Testis (tissue), 3 donors: ENCODE measurements around the gene DSC3. TPM values are rescaled to one million over a fixed set of nuclear protein-coding genes. Genes with fewer than 3 reads are reported as not detected.

Experiments
- DNase-seq: peaks from one replicate; pipeline ENCODE4 v3.0.0-alpha.2; 2019
- H3K27ac ChIP-seq, 2 donors: fragments of 200-600 bp; sonication (generic); one replicate each; pipeline ENCODE4 v1.5.1; 2019
- H3K27me3 ChIP-seq: fragments of 200-600 bp; sonication (generic); one replicate; pipeline ENCODE4 v1.5.1; 2019
- H3K36me3 ChIP-seq: fragments of 200-600 bp; sonication (generic); one replicate; pipeline ENCODE4 v1.5.1; 2017; ENCODE audit warnings: low read depth; ENCODE audit errors: missing control alignments
- H3K4me1 ChIP-seq: fragments of 200-600 bp; sonication (generic); one replicate; pipeline ENCODE4 v1.5.1; 2019
- H3K4me3 ChIP-seq, 2 donors: fragments of 200-600 bp; sonication (generic); one replicate each; pipeline ENCODE4 v1.5.1; 2017 to 2019
- H3K9me3 ChIP-seq: fragments of 200-600 bp; sonication (generic); one replicate; pipeline ENCODE4 v1.5.1; 2017
- CTCF ChIP-seq, 3 experiments: fragments of 450-650 bp in 2 of 3; fragments of 200-600 bp in 1 of 3; sonication (generic) in 1 of 3; IDR thresholded peaks; one replicate each; pipeline ENCODE4 v1.5.1; 2016 to 2019; ENCODE audit warnings: antibody characterized with exemption in 3 of 3, mild to moderate bottlenecking in 2 of 3, moderate library complexity in 1 of 3
- POLR2A ChIP-seq: fragments of 450-650 bp; IDR thresholded peaks from one replicate; pipeline ENCODE4 v1.6.1; 2017; ENCODE audit warnings: antibody characterized with exemption, mild to moderate bottlenecking, moderate library complexity
- WGBS, 2 donors: methylation state at CpG; one replicate each; pipeline ENCODE4 v1.1.5; 2018; 5-methylcytosine and 5-hydroxymethylcytosine counted together
- intact Hi-C: fragments of 100-400 bp; cut with DNase I; formaldehyde crosslinking; loops from one replicate; pipeline ENCODE4 v1.15.1; 2023; ENCODE audit warnings: low total_unique reads
- polyA plus RNA-seq: library from polyadenylated mRNA; stranded (reverse); fragments of 350-450 nt; fragmentation: Illumina TruSeq; extraction: RNeasy Lipid Tissue Mini Kit (QIAGEN cat#74804); gene quantifications from one replicate; pipeline ENCODE4 v1.2.3, GENCODE V29; 2014; ENCODE audit warnings: low read depth, low replicate concordance; ENCODE audit not compliant: insufficient read depth
- total RNA-seq, 2 donors: library from RNA; depleted of rRNA; stranded (reverse); fragments of >200 nt; gene quantifications; one replicate each; pipeline ENCODE4 v1.2.3, GENCODE V29; 2016

Gene DSC3
- total and polyA plus RNA-seq, 3 donors from 2014 or later, result 0.19 to 2.0 (median 0.24) TPM

GRCh38 chr18:31072175-31072574 lies 29.6 kb upstream of the DSC3 start:
- DNase-seq, result no peak
- Histone ChIP-seq H3K4me1 (no peaks in the 10 kb centered on the region), H3K4me3 (no peak overlapping the region), H3K27ac (no peak overlapping the region), H3K36me3 (no peaks in the 10 kb centered on the region), H3K27me3 (no peaks in the 10 kb centered on the region), H3K9me3 (no peaks in the 10 kb centered on the region)
- intact Hi-C loops, result no loop called here
- 87 to 90% methylated on average over 4 of the region's 4 CpGs for WGBS, 2 donors
- TF ChIP-seq CTCF (IDR thresholded peaks at IDR 0.05) (no peak), POLR2A (no peak)

- Histone ChIP-seq H3K4me1 (no peaks in the 10 kb centered on the region), H3K4me3 (no peak overlapping the region), H3K36me3 (no peaks in the 10 kb centered on the region), H3K27ac (no peak overlapping the region), H3K27me3 (no peaks in the 10 kb centered on the region), H3K9me3 (no peaks in the 10 kb centered on the region)
- intact Hi-C loops, result no loop called here
- 63 to 70% methylated on average over 3 of the region's 3 CpGs for WGBS, 2 donors
- TF ChIP-seq POLR2A, result no peak
- TF ChIP-seq CTCF (IDR thresholded peaks at IDR 0.05), result no peak
- DNase-seq, result no peak
These were observed 27.7 kb upstream of the DSC3 start for GRCh38 chr18:31070206-31070605.

DNA sequence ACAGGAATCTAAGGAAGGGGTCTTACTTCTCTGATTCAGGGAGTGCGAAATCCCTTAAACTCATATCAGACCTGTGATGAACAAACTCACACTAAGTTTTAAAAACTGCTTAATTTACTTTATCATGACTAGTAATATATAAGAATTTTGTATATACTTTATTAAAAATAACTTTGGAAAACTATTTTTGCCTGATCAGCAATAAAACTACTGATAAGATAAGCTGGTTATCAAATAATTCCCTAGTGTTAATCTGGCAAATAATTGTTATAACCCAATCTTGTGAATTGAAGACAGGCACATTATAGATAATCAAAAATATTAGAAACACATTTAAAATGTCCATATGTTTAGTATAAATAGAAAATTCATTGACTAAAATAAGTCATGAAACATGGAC lies 23.7 kb upstream of the DSC3 start:
- Histone ChIP-seq H3K36me3 (no peaks in the 10 kb centered on the region), H3K27me3 (no peaks in the 10 kb centered on the region), H3K4me1 (no peaks in the 10 kb centered on the region), H3K27ac (no peak overlapping the region), H3K9me3 (no peaks in the 10 kb centered on the region), H3K4me3 (no peak overlapping the region)
- intact Hi-C loops, result no loop called here
- TF ChIP-seq CTCF (IDR thresholded peaks at IDR 0.05) (no peak), POLR2A (no peak)
- no peak for DNase-seq
- WGBS, 2 donors, result 100% methylated on average over 1 of the region's 1 CpG

- no peak overlapping the region for H3K4me3 ChIP-seq
- TF ChIP-seq POLR2A, result no peak
- no peak for TF ChIP-seq CTCF (IDR thresholded peaks at IDR 0.05)
- WGBS, 2 donors, result 80 to 86% methylated on average over 6 of the region's 6 CpGs
- no peaks in the 10 kb centered on the region for H3K9me3 ChIP-seq
- no peaks in the 10 kb centered on the region for H3K36me3 ChIP-seq
- H3K27ac ChIP-seq, result no peak overlapping the region
- intact Hi-C loops, result no loop called here
- DNase-seq, result no peak
- H3K4me1 ChIP-seq, result no peaks in the 10 kb centered on the region
- no peaks in the 10 kb centered on the region for H3K27me3 ChIP-seq
These were observed 22.7 kb upstream of the DSC3 start for GRCh38 chr18:31065036-31065773.

GRCh38 chr18:31064130-31064529 lies 21.6 kb upstream of the DSC3 start:
- intact Hi-C loops, result no loop called here
- no peak overlapping the region for H3K27ac ChIP-seq
- no peak for DNase-seq
- H3K9me3 ChIP-seq, result no peaks in the 10 kb centered on the region
- no peaks in the 10 kb centered on the region for H3K4me1 ChIP-seq
- H3K4me3 ChIP-seq, result no peak overlapping the region
- H3K27me3 ChIP-seq, result no peaks in the 10 kb centered on the region
- no peak for TF ChIP-seq CTCF (IDR thresholded peaks at IDR 0.05)
- TF ChIP-seq POLR2A, result no peak
- no peaks in the 10 kb centered on the region for H3K36me3 ChIP-seq
- WGBS, 2 donors, result 59 to 66% methylated on average over 1 of the region's 1 CpG
